ENCODE measurements around the gene RGL1. TPM values are rescaled to one million over a fixed set of nuclear protein-coding genes. Genes with fewer than 3 reads are reported as not detected.

RGL1 gene
- total RNA-seq, 4 donors from 2014 or later = 10.6 to 13.8 (median 11.3) TPM

- peaks cover 23% of the 10 kb centered on the region for H3K4me1 ChIP-seq
- no peak overlapping the region for H3K27ac ChIP-seq
- no peaks in the 10 kb centered on the region for H3K9me3 ChIP-seq
- H3K27me3 ChIP-seq = no peaks in the 10 kb centered on the region
- H3K36me3 ChIP-seq = no peaks in the 10 kb centered on the region
- no peak for TF ChIP-seq POLR2A (IDR thresholded peaks at IDR 0.05)
- no peak for TF ChIP-seq EP300 (IDR thresholded peaks at IDR 0.05)
- TF ChIP-seq POLR2AphosphoS5 (IDR thresholded peaks at IDR 0.05) = no peak
- no peak for TF ChIP-seq CTCF (IDR thresholded peaks at IDR 0.05)
- DNase-seq (ENCODE audit: low spot score in 2 of 2) = no peak
- H3K4me3 ChIP-seq = no peak overlapping the region
- 75% methylated on average over 1 of the region's 1 CpG for WGBS
Measured at GRCh38 chr1:183824291-183824690, 19.4 kb downstream of the RGL1 start.

GRCh38 chr1:183827801-183828200 is 22.9 kb downstream of the RGL1 start:
- no peak for TF ChIP-seq POLR2AphosphoS5 (IDR thresholded peaks at IDR 0.05)
- TF ChIP-seq EP300 (IDR thresholded peaks at IDR 0.05) = no peak
- no peak for TF ChIP-seq CTCF (IDR thresholded peaks at IDR 0.05)
- no peak for TF ChIP-seq POLR2A (IDR thresholded peaks at IDR 0.05)
- H3K4me1 ChIP-seq = peaks cover under 1% of the 10 kb centered on the region
- no peak for DNase-seq (ENCODE audit: low spot score in 2 of 2)
- H3K27ac ChIP-seq = no peak overlapping the region
- no peak overlapping the region for H3K4me3 ChIP-seq
- no peaks in the 10 kb centered on the region for H3K27me3 ChIP-seq
- no peaks in the 10 kb centered on the region for H3K36me3 ChIP-seq
- no peaks in the 10 kb centered on the region for H3K9me3 ChIP-seq

GRCh38 chr1:183830389-183830788 is 25.5 kb downstream of the RGL1 start:
- no peaks in the 10 kb centered on the region for H3K27me3 ChIP-seq
- no peak for TF ChIP-seq POLR2A (IDR thresholded peaks at IDR 0.05)
- TF ChIP-seq CTCF (IDR thresholded peaks at IDR 0.05) = no peak
- no peak for TF ChIP-seq EP300 (IDR thresholded peaks at IDR 0.05)
- TF ChIP-seq POLR2AphosphoS5 (IDR thresholded peaks at IDR 0.05) = no peak
- DNase-seq (ENCODE audit: low spot score in 2 of 2) = no peak
- no peak overlapping the region for H3K4me3 ChIP-seq
- H3K4me1 ChIP-seq = no peaks in the 10 kb centered on the region
- H3K9me3 ChIP-seq = no peaks in the 10 kb centered on the region
- H3K27ac ChIP-seq = no peak overlapping the region
- H3K36me3 ChIP-seq = no peaks in the 10 kb centered on the region
- WGBS = 82% methylated on average over 1 of the region's 1 CpG

- TF ChIP-seq POLR2AphosphoS5 (IDR thresholded peaks at IDR 0.05) (no peak), EP300 (IDR thresholded peaks at IDR 0.05) (no peak), CTCF (IDR thresholded peaks at IDR 0.05) (no peak), POLR2A (IDR thresholded peaks at IDR 0.05) (no peak)
- no peak overlapping the region for H3K27ac ChIP-seq
- H3K4me1 ChIP-seq = no peaks in the 10 kb centered on the region
- H3K27me3 ChIP-seq = no peaks in the 10 kb centered on the region
- H3K4me3 ChIP-seq = no peak overlapping the region
- DNase-seq (ENCODE audit: low spot score in 2 of 2) = no peak
- no peaks in the 10 kb centered on the region for H3K9me3 ChIP-seq
- no peaks in the 10 kb centered on the region for H3K36me3 ChIP-seq
Measured at GRCh38 chr1:183831311-183831710, 26.4 kb downstream of the RGL1 start.

GRCh38 chr1:183832459-183832858 is 27.5 kb downstream of the RGL1 start:
- Histone ChIP-seq H3K27ac (no peak overlapping the region), H3K4me3 (no peak overlapping the region), H3K36me3 (no peaks in the 10 kb centered on the region), H3K27me3 (no peaks in the 10 kb centered on the region), H3K9me3 (no peaks in the 10 kb centered on the region), H3K4me1 (no peaks in the 10 kb centered on the region)
- no peak for DNase-seq (ENCODE audit: low spot score in 2 of 2)
- TF ChIP-seq EP300 (IDR thresholded peaks at IDR 0.05) (no peak), POLR2A (IDR thresholded peaks at IDR 0.05) (no peak), POLR2AphosphoS5 (IDR thresholded peaks at IDR 0.05) (no peak), CTCF (IDR thresholded peaks at IDR 0.05) (no peak)
